Measurements from ENCODE around the gene ITPK1. TPM values are rescaled to one million over a fixed set of nuclear protein-coding genes. Genes with fewer than 3 reads are reported as not detected.
A peak's percentile ranks its signal among the peaks of the same experiment; 100 is the strongest.

Gene ITPK1
- total RNA-seq, 4 donors from 2014 or later = 108 to 221 (median 138) TPM

DNA sequence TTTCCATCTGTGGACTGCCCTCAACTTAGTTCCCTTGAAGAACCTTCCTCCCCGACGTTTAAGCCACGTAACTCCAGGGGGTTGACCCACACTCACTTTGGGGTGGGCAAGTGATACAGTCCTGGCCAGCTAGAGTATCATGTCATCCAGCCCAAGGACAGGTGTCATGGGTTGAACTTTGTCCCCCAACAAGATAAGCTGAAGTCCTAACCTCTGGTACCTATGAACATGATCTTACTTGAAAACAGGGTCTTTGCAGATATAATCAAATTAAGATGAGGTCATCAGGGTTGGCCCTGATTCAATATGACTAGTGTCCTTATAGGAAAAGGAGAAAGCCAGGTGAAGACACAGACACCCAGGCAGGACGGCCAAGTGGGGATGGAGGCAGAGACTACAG, 68.6 kb downstream of the ITPK1 start:
- H3K27me3 ChIP-seq = no peaks in the 10 kb centered on the region
- no peak for DNase-seq (ENCODE audit: extremely low spot score)
- H3K36me3 ChIP-seq = no peaks in the 10 kb centered on the region
- 78% methylated on average over 4 of the region's 4 CpGs for WGBS
- no peak for TF ChIP-seq POLR2AphosphoS5 (IDR thresholded peaks at IDR 0.05)
- TF ChIP-seq, protein P1, sequence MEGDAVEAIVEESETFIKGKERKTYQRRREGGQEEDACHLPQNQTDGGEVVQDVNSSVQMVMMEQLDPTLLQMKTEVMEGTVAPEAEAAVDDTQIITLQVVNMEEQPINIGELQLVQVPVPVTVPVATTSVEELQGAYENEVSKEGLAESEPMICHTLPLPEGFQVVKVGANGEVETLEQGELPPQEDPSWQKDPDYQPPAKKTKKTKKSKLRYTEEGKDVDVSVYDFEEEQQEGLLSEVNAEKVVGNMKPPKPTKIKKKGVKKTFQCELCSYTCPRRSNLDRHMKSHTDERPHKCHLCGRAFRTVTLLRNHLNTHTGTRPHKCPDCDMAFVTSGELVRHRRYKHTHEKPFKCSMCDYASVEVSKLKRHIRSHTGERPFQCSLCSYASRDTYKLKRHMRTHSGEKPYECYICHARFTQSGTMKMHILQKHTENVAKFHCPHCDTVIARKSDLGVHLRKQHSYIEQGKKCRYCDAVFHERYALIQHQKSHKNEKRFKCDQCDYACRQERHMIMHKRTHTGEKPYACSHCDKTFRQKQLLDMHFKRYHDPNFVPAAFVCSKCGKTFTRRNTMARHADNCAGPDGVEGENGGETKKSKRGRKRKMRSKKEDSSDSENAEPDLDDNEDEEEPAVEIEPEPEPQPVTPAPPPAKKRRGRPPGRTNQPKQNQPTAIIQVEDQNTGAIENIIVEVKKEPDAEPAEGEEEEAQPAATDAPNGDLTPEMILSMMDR (IDR thresholded peaks at IDR 0.05) = no peak
- no peak for TF ChIP-seq EP300 (IDR thresholded peaks at IDR 0.05)
- no peaks in the 10 kb centered on the region for H3K9me3 ChIP-seq
- intact Hi-C loops (cut with DNase I) = no loop called here
- H3K4me1 ChIP-seq = peaks cover 80 to 100% (median 98%) of the 10 kb centered on the region in 4 donors
- H3K27ac ChIP-seq (replicated peaks in 1 of 4) = peak overlapping the region; percentile 86 to 93 (median 86)
- no peak overlapping the region for H3K4me3 ChIP-seq

DNA sequence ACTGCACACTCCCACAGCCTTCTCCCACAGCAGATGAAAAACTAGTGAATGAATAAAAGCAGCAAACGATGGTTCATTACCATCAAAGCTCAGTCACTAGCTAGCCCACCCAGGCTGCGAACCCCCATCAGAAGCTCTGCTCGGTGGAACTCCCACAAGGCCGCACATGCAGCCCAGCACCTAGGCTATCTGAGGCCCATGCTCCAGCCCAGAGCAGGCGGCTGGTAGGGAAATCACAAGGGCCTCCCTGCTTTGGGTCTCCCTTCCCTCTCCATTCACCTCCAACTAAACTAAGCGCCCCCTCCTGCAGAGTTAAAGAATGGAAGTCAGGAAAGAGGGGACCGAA, 69.0 kb downstream of the ITPK1 start:
- WGBS = 96% methylated on average over 7 of the region's 7 CpGs
- H3K36me3 ChIP-seq = no peaks in the 10 kb centered on the region
- no peak overlapping the region for H3K4me3 ChIP-seq
- peaks cover 85 to 100% (median 98%) of the 10 kb centered on the region in 4 donors for H3K4me1 ChIP-seq
- H3K9me3 ChIP-seq = no peaks in the 10 kb centered on the region
- no peak for DNase-seq (ENCODE audit: extremely low spot score)
- no peaks in the 10 kb centered on the region for H3K27me3 ChIP-seq
- H3K27ac ChIP-seq (replicated peaks in 1 of 4) = peak overlapping the region; percentile 86 to 93 (median 86)
- TF ChIP-seq, protein P1 (IDR thresholded peaks at IDR 0.05) = no peak
- TF ChIP-seq EP300 (IDR thresholded peaks at IDR 0.05) (no peak), POLR2AphosphoS5 (IDR thresholded peaks at IDR 0.05) (no peak), POLR2A (IDR thresholded peaks at IDR 0.05; ENCODE audit: low read depth) (no peak)
- intact Hi-C loops (cut with DNase I) = no loop called here

DNA sequence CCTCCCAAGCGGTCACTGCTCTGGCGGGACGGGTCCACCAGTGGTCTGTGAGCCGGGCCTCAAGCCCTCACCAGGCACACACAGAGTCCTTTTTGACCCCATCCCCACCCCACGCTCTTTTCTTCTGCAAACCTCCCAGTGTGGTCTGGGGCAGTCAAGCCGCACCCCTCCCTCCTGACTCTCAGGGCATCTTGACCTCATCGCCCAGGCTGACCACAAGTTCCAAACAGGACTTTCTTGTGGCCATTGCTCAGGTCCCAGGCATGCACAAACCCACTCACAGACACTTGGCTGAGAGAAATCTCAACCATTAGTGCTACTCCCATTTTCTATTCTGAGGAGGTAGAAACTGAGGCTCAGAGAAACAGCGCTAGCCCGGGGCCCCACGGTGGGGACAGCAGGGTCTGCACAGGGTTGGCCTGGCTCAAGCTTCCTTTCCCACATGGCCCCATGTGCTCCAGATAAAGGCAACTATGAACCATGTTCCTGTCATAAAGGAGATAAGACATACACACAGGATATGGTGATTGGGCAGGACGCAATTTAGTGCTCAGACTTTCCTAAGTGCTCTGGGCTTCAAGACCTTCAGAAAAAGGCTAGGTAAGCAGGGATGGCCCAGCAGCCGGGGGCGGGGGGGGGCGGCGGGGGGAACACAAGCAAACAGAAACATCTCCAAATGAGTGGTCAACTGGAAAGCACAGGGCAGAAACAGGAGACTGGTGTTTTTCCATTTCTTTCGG, 69.6 kb downstream of the ITPK1 start:
- Histone ChIP-seq H3K27ac (replicated peaks in 1 of 4) (peak overlapping the region; percentile 86 to 93 (median 86)), H3K36me3 (no peaks in the 10 kb centered on the region), H3K9me3 (no peaks in the 10 kb centered on the region), H3K4me3 (no peak overlapping the region), H3K4me1 (peaks cover 90 to 100% (median 98%) of the 10 kb centered on the region in 4 donors), H3K27me3 (no peaks in the 10 kb centered on the region)
- no peak for DNase-seq (ENCODE audit: extremely low spot score)
- TF ChIP-seq POLR2AphosphoS5 (IDR thresholded peaks at IDR 0.05) (no peak), EP300 (IDR thresholded peaks at IDR 0.05) (no peak), POLR2A (IDR thresholded peaks at IDR 0.05; ENCODE audit: low read depth) (no peak)
- TF ChIP-seq, protein P1 (IDR thresholded peaks at IDR 0.05) = no peak
- intact Hi-C loops (cut with DNase I) = no loop called here
- 91% methylated on average over 14 of the region's 16 CpGs for WGBS

DNA sequence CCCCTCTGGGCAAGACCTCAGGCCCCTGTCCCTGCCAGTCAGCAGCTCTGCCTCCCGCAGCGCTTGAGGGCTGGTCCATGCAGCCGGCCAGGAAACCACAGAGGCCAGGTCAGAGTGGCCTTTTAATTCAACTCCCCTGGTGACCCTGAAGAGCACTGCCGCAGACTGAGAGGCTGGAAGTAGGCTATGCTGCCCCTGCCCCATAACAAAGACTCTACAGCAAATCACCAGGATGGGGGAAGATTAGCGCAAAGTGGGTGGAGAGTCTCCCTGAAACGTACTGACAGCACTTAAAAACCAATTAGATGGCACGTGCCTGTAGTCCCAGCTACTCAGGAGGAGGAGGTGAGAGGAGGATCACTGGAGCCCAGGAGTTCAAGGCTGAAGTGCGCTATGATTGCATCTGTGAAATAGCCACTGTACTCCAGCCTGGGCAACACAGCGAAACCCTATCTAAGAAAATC, 70.5 kb downstream of the ITPK1 start:
- no peaks in the 10 kb centered on the region for H3K27me3 ChIP-seq
- H3K9me3 ChIP-seq = no peaks in the 10 kb centered on the region
- no peak for DNase-seq (ENCODE audit: extremely low spot score)
- H3K27ac ChIP-seq (replicated peaks in 1 of 4) = peak overlapping the region; percentile 86 to 93 (median 86)
- TF ChIP-seq, protein P1 (IDR thresholded peaks at IDR 0.05) = no peak
- TF ChIP-seq EP300 (IDR thresholded peaks at IDR 0.05) (no peak), POLR2AphosphoS5 (IDR thresholded peaks at IDR 0.05) (no peak), POLR2A (IDR thresholded peaks at IDR 0.05; ENCODE audit: low read depth) (no peak)
- 65% methylated on average over 6 of the region's 9 CpGs for WGBS
- intact Hi-C loops (cut with DNase I) = no loop called here
- H3K36me3 ChIP-seq = no peaks in the 10 kb centered on the region
- H3K4me3 ChIP-seq = no peak overlapping the region
- H3K4me1 ChIP-seq = peaks cover 92 to 100% (median 98%) of the 10 kb centered on the region in 4 donors

Measured in esophagus muscularis mucosa (tissue), 4 donors.